HT-29 (cell line): ENCODE results near the gene LIME1. TPM values are rescaled to one million over a fixed set of nuclear protein-coding genes. Genes with fewer than 3 reads are reported as not detected.

Experiments used
- DNase-seq: peaks from one replicate; pipeline ENCODE4 v3.0.0-alpha.2; 2015; ENCODE audit warnings: low spot score
- total RNA-seq: library from RNA; depleted of rRNA; stranded (reverse); fragments of >200 nt; shearing (Covaris generic); gene quantifications from 2 replicates; pipeline ENCODE4 v1.2.3, GENCODE V29; 2014

LIME1 gene
- total RNA-seq, 1 experiment from 2014 or later: 267 TPM

- DNase-seq: peak; percentile 54
Measured at GRCh38 chr20:63737945-63738686, 1.7 kb downstream of the LIME1 start.

DNA sequence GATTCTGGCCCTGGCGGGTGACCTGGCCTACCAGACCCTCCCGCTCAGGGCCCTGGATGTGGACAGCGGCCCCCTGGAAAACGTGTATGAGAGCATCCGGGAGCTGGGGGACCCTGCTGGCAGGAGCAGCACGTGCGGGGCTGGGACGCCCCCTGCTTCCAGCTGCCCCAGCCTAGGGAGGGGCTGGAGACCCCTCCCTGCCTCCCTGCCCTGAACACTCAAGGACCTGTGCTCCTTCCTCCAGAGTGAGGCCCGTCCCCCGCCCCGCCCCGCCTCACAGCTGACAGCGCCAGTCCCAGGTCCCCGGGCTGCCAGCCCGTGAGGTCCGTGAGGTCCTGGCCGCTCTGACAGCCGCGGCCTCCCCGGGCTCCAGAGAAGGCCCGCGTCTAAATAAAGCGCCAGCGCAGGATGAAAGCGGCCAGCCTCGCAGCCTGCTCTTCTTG is 2.2 kb downstream of the LIME1 start:
- DNase-seq: peak; percentile 82

- DNase-seq: peak; percentile 89
Measured at GRCh38 chr20:63739130-63740069, 2.9 kb downstream of the LIME1 start, which contains the start of gene SLC2A4RG. SLC2A4RG (plus strand) TSS chr20:63739776; CDS start chr20:63739913, 137 bp downstream.

DNA sequence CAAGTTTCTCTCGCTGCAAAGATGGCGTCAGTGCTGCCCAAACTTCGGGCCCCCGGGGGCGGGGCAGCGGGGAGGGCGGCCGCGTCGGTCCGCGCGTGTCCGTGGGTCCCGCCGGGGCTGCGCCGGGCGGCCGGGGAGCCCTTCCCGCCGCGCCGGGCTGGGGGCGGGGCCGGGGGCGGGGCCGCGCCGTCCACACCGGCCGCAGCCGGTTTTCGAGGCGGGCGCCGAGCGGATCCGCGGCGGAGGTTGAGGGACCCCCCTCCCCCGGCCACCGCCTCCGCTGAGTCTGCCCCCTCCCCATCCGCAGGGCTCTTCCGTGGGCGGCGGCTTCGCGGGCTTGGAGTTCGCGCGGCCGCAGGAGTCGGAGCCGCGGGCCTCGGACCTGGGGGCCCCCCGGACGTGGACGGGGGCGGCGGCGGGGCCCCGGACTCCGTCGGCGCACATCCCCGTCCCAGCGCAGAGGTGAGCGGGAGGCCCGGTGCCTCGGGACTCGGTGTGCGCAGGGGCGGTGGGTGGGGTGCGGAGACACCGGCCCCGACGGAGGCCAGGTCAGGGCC is 3.7 kb downstream of the LIME1 start:
- DNase-seq: peak; percentile 50

DNA sequence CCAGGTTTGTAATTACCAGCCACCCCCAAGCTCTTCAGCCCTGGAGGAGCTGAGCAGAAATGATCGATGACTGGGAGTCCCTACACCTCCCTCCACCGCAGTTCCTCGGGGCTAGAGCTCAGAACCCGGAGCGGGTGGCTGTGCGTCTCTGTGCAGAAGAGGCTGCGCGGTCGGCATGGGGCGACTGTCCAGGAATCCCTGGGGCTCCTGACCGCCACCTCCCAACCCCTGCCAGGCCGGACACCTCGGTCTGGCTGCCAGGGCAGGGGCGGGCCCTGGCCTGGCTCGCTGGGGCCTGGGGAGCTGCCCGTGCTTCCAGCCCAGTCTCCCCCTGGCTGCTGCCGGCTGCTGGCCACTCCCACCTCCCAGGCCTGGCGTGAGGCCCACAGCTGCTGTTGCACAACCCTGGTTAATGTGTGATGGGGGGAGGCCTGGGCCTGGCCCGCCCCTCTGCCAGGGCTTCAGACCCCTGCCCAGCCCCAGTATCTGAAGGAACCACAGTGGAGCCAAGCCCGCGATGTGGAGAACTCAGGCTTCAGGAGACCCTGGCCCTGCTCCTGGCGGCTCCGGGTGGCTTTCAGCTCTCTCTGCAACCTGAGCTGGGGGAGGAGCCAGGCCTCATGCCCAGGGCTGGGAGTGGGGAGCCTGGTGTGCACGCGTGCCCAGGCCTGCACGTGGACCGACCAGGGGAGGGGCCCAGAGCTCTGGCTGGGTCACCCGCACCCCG is 4.3 kb downstream of the LIME1 start:
- DNase-seq: peak; percentile 98

- no peak for DNase-seq
Measured at GRCh38 chr20:63741354-63741675, 4.9 kb downstream of the LIME1 start.

DNA sequence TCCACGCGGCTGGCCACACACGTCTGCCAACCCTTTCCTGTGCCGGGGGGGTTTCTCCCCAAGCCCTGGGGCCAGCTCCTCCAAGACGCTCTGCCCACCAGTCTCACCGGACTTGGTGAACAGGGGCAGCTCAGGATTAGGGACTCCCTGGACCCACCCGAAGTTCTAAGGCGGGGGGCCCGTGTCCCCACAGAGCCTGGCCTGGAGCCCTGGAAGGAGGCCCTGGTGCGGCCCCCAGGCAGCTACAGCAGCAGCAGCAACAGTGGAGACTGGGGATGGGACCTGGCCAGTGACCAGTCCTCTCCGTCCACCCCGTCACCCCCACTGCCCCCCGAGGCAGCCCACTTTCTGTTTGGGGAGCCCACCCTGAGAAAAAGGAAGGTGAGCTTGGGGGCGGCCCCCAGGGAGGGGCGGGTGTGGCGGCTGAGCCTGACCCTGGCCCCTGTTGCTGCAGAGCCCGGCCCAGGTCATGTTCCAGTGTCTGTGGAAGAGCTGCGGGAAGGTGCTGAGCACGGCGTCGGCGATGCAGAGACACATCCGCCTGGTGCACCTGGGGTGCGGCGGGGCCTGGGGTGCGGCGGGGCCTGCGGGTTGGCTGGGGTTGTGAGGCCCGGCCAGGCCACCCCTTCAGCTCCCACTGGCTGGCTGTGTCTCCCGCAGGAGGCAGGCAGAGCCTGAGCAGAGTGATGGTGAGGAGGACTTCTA is 5.4 kb downstream of the LIME1 start:
- DNase-seq: no peak

- DNase-seq: no peak
Measured at GRCh38 chr20:63742381-63743024, 6.0 kb downstream of the LIME1 start.

DNA sequence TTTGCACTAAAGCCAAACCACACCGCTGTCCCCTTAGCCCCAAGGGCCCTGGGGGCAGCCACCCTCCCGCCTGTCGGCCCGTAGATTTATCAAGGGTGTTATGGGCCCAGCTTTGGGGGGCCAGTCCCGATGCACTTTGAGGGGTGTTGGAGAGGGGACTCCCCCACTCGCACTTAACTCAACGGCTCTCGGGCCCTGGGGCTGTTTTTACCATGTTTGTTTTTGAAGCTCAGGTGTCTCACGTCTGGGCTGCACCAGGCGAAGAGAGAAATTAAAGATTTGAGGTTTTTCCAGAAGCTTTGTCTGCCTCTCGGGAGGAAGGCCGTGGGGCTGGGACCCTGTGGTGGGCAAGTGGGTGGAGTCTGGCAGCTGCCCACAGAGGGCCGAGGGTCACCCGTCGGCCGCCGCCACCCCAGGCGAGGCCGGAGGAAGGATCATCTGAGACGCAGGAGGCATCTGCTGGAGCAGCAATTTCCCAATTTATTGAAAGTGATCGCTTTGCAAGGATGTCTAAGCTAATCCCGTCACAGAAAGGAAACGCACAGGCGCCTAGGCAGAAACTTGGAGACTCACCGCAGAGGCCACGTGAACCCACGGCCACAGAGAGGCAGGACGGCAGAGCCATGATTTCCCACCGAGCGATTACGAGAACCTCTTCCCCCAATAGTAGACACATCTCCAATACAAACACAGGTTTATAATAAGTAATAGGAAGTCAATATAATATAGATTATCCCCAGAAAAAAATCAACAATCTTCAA is 6.9 kb downstream of the LIME1 start:
- DNase-seq: no peak

DNA sequence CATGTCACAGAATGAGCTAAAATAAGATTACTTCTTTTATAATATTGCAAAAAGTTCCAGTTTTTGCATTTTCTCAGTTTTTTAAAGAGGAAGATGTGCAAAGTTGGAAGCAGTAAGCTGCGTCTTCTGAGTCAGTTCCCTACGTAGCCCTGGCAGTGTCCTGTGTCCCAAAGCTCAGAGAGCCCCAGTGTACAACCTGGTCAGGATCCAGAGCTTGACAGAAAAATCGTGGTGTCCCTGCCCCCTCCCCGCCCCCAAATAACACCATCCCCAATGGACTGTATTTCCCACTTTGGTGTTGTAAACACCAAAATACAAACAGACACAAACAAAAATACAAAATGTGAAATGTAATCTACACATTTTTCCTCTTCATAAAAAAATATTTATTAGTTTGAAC is 7.7 kb downstream of the LIME1 start:
- DNase-seq: no peak

DNA sequence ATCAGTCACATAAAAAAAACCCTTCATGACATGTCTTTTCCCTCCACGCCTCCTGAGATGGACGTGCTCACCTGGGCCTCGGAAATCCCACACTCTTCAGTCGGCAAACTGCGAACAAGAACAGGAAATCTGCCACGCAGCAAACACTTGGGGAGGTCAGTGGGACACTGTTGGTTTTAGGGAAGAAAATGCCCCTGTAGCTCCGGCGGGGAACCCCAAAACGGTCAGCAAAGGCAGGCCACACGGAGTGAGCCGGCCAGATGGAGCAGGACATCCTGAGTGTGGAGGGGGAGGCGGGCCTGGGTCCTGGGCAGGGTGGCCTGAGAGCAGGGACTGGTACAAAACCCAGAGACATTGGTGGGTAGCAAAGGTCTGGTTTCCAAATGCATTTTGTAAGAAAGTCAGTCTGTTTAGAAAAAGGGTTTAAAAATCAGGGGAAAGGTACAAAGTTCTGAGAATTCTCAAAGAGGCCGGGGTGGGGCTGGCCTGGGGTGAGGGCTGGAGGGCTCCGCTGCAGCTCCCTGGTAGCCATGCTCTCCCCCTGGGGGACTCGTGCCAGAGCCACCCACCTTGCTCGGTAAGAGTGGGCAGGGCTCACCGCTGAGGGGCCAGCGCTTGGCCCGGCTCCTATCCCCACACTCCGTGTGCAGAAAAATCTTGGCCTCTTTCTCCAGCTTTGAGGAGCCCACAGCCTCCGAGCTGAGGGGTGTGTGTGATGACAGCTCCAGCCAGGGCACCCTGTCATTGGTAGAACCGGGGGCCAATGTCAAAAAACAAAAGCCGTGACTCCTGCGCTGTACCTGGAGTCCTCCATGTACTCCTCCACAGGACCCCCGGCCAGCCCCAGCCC is 8.3 kb downstream of the LIME1 start:
- no peak for DNase-seq

DNA sequence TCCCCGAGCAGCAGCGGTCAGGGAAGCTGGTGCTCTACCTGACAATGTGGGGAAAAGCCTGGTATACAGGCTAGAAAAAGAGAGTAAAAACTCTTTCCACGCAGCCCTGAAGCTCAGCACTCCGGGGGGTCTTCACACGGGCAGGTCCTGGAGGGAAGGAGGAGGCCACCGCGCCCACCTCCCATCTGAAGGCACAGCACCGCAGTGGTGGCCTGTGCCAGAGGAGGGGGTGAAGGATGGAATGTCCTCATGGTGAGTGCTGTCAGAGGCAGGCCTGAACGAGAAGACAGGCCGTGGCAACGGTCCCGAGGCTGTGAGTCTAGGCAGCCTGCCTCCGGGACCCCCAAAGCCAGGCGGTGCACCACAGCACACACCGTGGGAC is 9.0 kb downstream of the LIME1 start:
- DNase-seq: no peak

DNA sequence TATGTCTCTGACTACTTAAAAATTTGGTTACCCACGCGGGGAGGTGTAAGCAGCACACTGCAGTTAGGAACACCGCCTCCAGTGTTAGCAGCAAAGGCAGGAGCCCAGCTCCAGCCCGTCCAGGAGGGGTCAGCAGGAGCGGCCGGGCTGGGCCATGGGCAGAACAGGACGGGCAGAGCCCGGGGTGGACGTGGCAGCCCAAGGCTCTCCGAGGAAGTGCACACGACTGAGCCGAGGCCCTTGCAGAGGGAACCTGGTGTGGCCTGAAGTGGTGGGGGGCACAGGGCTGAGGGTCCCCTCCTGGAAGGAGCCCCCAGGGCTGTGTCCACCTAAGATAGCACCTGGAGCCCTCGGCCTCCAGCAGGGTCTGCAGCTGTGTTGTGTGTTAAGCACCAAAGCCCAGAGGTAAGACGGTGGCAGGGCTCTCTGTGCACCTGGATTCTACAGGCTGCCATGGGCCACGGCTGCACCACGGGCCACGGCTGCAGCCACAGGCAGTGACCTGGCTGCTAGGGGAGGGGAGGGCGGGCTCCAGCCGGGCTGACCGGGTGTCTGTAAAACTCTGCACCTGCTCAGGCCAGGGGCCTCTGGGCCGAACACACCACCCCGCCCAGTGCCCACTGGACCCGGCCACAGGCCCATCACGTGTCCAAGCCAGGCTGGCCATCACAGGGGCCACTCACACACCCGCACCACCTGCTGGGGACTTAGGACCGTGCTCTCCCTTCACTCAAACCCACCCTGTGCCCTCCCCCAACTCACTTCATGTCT is 9.7 kb downstream of the LIME1 start:
- no peak for DNase-seq

- no peak for DNase-seq
Measured at GRCh38 chr20:63746751-63747315, 10.4 kb downstream of the LIME1 start.

DNA sequence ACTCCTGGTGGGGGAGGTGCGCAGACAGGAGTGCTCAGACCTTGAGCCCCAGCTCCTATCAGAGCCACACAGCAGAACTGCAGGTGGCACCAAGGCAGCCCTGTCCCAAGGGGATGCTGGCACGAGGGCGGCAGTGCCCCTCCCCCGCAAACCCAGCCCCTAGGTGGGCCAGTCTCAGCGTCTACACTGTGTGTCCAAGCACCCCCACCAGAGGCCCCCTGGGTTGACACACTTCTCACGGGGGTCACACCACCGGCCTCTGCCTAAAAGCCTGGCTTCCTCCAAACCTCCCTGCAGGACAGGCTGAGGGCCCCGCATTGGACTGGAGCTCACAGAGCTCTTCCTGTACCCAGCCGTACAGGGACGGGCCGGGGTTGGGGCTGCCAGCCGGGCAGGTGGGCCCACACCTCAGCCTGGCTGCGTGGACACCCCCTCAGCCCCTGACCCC is 11.2 kb downstream of the LIME1 start:
- no peak for DNase-seq

- no peak for DNase-seq
Measured at GRCh38 chr20:63748070-63748933, 11.8 kb downstream of the LIME1 start.

DNA sequence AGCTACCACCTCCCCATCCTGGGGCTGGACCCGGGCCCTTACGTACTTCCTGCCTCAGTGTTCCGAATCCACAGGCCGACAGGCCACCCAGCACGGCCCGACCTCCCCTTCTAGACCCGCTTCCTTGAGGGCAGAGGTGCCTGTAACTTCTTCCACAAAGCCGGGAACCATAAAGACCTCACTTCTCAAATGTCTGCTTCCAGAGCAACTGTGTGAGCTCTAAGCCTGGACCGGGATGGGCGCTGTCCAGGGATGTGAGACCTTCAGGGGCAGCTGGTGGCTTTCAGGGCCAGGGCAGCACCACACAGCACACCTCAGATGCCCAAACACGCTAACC is 12.4 kb downstream of the LIME1 start:
- no peak for DNase-seq
